HG03575 (cell line): Measurements from ENCODE around the gene FGD6.

Source experiments
- ATAC-seq: cut with Tn5 transposase; IDR thresholded peaks from one replicate; pipeline ENCODE4 v1.9.1; 2021; ENCODE audit not compliant: unreplicated experiment, insufficient number of reproducible peaks, low FRiP score; ENCODE audit errors: extremely low read depth

The FGD6 gene

GRCh38 chr12:95187865-95188415 lies 29.3 kb downstream of the FGD6 start:
- ATAC-seq = no peak

GRCh38 chr12:95185854-95186253 lies 31.4 kb downstream of the FGD6 start:
- ATAC-seq = no peak

DNA sequence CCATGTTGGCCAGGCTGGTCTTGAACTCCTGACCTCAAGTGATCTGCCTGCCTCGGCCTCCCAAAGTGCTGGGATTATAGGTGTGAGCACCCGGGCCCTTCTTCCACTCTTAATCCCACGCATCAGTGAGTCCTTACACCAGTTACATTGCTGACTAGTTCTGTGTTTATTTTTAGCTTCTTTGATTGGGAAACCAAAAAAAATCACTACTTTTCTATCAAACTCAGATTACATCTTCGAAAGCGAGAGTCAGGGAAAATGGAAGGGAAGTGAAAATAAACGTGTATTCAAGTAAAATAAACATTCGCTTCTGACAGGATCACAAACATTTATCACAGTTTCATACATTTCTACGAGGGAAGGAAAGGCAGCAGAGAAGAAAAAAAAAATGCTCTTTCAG lies 32.2 kb downstream of the FGD6 start:
- ATAC-seq = no peak

- ATAC-seq = no peak
Measured at GRCh38 chr12:95184121-95184520, 33.1 kb downstream of the FGD6 start.

DNA sequence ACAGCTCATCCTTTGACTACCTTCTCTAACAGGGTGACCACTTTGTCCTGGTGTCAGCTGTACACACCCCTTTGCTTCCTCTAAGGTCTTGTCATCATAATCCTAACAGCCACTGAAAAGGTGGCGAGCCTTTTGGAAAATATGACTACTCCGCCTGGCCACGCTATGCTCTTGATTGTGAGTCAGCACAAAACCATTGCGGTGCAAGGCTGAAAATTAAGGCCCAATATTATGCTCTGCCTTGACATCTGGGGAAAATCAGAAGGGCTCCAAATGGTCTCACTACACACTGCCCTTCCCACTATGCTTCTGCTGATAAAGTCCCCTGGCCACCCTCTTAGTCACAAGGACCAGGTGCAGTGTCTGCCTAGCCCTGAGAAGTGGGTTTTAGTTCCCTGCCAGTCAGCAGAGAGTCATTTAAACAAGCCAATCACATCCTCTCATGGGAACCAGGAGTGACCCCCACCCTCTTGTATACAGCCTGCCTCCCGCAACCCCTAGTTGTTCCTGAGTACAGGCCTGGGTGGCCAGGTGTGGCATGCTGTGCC lies 34.3 kb downstream of the FGD6 start:
- no peak for ATAC-seq

DNA sequence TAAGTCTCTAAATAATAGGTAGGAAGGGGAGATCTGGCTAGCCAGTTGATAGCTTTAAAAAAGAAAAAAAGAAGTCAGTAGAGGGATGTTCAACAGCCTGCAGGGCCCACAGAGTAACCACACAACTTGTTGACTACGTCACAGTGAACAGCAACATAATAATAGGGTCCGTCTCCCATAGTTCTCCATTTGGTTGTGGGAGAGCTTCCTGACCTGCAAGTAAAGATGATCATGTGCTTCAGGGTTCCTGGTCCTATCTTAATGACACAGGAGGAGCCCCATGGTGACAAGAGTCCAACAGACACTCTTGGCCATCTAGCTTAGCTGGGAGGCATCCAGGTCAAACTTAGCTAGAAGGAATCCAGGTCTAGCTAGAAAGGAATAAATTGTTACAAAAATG lies 36.2 kb downstream of the FGD6 start:
- ATAC-seq = no peak

GRCh38 chr12:95179011-95179410 lies 38.3 kb downstream of the FGD6 start:
- ATAC-seq = no peak

- no peak for ATAC-seq
Measured at GRCh38 chr12:95178136-95178535, 39.1 kb downstream of the FGD6 start.

- no peak for ATAC-seq
Measured at GRCh38 chr12:95177201-95177768, 40.0 kb downstream of the FGD6 start.

GRCh38 chr12:95173392-95174251 lies 43.6 kb downstream of the FGD6 start:
- no peak for ATAC-seq

GRCh38 chr12:95169368-95169767 lies 47.9 kb downstream of the FGD6 start:
- no peak for ATAC-seq

DNA sequence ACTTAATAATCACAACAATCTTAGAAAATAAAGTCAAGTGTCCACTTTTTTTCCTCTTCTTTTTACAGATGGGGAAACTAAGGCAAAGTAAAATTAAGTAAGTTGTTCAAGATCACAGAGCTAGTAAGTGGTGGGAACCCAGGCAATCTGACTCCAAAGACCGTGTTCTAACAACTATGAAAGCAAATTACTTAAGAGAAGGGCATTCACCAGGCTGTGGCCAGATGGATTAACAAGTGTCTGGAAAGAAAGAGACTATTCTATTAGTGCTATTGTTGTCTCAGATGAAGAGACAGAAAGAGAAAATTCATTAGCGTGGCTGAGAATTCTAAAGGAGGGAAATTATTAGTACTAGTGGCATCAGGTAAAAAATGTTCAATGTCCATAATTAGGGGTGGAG lies 48.5 kb downstream of the FGD6 start:
- no peak for ATAC-seq

DNA sequence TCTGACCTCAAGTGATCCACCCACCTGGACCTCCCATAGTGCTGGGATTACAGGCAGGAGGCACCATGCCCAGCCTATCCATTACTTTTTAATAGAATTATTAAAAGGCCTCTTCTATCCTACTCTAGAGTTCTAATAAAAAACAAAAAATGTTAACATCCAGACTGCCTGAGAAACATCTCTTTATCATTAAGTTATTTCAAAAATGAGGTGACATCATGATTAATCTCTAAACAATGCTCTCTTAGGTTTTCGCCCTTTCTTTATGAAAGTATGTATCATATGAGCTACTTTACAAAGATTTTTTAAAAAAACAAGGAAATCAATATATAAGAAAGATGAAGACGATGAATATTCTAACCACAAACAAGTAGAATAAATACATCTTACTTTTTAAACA lies 52.6 kb downstream of the FGD6 start:
- no peak for ATAC-seq

GRCh38 chr12:95158919-95159318 lies 58.3 kb downstream of the FGD6 start:
- no peak for ATAC-seq

DNA sequence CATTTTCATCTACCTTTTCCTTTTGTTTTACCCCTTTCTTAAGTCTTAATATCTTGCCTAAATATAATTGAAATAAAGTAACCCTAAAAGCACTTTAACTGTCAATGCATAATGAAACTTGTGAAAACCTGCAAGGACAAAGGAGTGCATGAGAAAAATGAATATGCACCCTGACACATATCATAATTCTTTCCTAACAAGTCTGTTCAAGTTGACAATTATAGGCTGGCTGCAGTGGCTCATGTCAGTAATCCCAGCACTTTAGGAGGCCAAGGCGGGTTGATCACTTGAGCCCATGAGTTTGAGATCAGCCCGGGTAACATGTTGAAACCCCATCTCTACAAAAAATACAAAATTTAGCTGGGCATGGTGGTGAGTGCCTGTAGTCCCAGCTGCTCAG lies 65.4 kb downstream of the FGD6 start:
- no peak for ATAC-seq

- ATAC-seq = no peak
Measured at GRCh38 chr12:95151406-95151805, 65.9 kb downstream of the FGD6 start.

DNA sequence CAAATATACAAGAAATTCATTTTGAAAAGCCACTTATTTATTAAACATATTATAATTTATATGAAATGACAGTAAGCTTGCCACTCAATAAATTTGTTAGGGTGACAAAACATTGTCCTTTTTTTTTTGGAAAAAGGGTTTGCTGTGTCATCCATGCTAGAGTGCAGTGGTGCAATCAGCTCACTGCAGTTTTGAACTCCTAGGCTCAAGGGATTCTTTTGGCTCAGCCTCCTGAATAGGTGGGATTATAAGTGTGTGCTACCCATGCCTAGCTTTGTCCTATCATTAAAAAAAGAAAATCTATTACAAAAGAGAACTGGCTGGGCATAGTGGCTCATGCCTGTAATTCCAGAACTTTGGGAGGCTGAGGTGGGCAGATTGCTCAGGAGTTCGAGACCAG lies 66.8 kb downstream of the FGD6 start:
- ATAC-seq = no peak

- ATAC-seq = no peak
Measured at GRCh38 chr12:95147866-95148265, 69.4 kb downstream of the FGD6 start.

DNA sequence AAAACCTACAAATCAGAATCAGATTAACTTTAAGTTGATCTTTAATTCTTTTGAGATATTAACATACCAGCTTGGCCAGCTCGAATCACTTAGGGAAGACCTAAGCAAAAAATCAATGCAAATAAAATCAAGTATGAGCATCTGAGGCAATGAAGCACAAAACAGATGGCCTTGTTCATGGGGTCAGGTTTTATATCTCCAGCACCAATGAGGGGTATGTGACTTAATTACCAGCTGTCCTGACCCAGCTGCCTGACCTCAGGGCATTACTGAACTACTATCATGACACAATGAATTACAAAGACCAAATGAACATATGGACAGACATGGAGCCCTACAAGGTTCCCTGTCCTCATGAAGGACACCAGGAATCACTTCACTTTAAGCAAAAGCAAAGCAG lies 70.5 kb downstream of the FGD6 start:
- no peak for ATAC-seq

- no peak for ATAC-seq
Measured at GRCh38 chr12:95143621-95144205, 73.6 kb downstream of the FGD6 start.
